ENCODE measurements around the gene MAGEB17.

DNA sequence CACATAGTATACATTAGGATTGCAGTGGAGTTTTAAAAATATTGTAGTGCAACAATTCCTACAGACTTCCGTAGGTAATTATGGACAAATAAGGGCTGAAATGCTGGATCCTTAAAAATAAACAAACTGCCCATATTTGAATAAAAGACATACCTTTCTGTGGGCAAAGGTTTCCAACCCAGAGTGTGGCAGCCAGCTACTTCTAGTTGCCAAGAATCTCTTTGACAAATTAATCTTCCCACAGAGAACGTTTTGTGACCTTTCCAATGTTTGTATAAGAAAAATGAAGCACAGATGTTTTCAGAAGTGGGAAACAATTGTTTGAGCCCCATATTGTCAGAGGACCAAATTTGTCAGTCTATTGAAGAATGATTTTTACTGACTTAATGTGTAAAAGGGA is 22.9 kb upstream of the MAGEB17 start:
- TF ChIP-seq, protein P1, sequence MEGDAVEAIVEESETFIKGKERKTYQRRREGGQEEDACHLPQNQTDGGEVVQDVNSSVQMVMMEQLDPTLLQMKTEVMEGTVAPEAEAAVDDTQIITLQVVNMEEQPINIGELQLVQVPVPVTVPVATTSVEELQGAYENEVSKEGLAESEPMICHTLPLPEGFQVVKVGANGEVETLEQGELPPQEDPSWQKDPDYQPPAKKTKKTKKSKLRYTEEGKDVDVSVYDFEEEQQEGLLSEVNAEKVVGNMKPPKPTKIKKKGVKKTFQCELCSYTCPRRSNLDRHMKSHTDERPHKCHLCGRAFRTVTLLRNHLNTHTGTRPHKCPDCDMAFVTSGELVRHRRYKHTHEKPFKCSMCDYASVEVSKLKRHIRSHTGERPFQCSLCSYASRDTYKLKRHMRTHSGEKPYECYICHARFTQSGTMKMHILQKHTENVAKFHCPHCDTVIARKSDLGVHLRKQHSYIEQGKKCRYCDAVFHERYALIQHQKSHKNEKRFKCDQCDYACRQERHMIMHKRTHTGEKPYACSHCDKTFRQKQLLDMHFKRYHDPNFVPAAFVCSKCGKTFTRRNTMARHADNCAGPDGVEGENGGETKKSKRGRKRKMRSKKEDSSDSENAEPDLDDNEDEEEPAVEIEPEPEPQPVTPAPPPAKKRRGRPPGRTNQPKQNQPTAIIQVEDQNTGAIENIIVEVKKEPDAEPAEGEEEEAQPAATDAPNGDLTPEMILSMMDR (IDR thresholded peaks at IDR 0.05): no peak
- TF ChIP-seq POLR2A (IDR thresholded peaks at IDR 0.05): no peak

All from stomach (tissue), 4 donors.